Measurements from ENCODE around the gene SLC27A6.
"Not testable (repeated sequence)": the region's sequence is repeated elsewhere in the genome, so short reads cannot be mapped to it uniquely, and the experiment has no call there.

SLC27A6 gene

DNA sequence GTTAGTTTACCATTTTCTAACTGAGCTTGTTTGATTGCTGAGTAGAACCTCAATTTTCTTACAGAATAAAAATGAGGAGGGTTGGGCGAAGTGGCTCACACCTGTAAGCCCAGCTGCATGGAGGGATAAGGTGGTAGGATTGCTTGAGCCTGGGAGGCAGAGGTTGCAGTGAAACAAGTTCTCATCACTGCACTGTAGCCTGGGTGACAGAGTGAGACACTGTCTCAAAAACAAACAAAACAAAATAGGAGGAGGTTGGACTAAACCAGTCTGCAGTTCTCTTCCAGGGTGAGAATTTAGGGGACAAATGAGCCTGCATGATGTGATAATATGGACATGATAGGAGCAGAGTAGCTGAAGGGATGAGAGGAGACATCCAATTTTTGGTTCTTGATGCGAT lies 57.3 kb downstream of the SLC27A6 start:
- H3K4me3 ChIP-seq (replicated peaks; ENCODE audit: low read depth, low read length), result no peak overlapping the region
- DNase-seq (ENCODE audit: extremely low read depth, low read depth), result no peak
- TF ChIP-seq, protein P1, sequence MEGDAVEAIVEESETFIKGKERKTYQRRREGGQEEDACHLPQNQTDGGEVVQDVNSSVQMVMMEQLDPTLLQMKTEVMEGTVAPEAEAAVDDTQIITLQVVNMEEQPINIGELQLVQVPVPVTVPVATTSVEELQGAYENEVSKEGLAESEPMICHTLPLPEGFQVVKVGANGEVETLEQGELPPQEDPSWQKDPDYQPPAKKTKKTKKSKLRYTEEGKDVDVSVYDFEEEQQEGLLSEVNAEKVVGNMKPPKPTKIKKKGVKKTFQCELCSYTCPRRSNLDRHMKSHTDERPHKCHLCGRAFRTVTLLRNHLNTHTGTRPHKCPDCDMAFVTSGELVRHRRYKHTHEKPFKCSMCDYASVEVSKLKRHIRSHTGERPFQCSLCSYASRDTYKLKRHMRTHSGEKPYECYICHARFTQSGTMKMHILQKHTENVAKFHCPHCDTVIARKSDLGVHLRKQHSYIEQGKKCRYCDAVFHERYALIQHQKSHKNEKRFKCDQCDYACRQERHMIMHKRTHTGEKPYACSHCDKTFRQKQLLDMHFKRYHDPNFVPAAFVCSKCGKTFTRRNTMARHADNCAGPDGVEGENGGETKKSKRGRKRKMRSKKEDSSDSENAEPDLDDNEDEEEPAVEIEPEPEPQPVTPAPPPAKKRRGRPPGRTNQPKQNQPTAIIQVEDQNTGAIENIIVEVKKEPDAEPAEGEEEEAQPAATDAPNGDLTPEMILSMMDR (IDR thresholded peaks at IDR 0.05; ENCODE audit: low read depth, low read length, missing control alignments), result no peak

DNA sequence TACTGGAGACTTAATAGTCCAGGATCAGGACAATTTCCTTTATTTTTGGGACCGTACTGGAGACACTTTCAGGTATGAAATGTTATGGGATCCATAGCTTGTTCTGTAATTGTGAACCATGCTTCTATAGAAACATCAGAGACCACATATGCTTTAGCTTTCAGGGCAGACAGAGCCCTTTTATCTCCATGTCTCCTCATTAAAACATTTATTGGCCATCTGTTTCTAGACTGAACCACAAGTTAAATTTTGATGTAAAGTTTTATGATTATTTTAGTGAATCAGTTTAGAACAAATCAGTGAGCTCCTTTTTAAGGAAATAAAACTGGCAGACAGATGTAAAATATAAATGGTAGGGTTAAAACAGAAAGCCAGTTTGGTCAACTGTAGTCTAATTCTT lies 62.0 kb downstream of the SLC27A6 start:
- no peak overlapping the region for H3K4me3 ChIP-seq (replicated peaks; ENCODE audit: low read depth, low read length)
- TF ChIP-seq, protein P1 (IDR thresholded peaks at IDR 0.05; ENCODE audit: low read depth, low read length, missing control alignments), result no peak
- no peak for DNase-seq (ENCODE audit: extremely low read depth, low read depth)

DNA sequence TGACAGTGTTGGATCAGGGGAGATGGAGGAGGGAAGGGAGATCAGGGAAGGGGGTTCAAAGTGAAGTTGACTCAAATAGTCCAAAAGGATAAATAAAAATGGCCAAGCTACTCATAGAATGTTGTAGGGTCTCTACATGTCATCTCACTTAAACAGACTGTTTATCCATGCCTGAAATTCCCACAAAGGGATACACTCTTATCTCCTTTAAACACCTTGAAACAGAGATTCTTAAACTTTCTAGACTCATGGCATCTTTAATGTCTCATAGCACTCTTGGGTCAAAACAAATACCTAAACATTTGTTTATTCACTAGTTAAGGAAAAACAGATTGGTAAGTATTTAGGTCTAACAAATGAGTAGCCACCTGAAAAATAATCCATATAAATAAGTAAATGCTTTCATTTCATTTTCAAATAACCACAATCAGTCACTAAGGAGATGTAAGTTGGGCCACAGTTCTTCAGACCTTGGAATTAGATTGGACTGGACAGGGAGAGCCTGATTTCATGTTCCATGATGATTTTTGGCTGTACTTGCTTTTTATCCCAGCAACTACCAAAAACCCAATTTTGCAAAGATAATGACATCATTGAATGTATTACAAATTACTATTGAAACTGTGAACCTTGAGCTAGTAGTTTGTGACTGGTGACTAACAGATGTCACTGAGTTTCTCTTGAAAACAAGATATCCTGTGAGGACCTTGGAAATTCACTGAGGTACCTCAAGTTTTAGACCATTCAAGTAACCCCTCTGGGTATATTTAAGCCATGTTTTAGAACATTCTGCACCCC lies 66.8 kb downstream of the SLC27A6 start:
- no peak for DNase-seq (ENCODE audit: extremely low read depth, low read depth)
- no peak overlapping the region for H3K4me3 ChIP-seq (replicated peaks; ENCODE audit: low read depth, low read length)
- TF ChIP-seq, protein P1 (IDR thresholded peaks at IDR 0.05; ENCODE audit: low read depth, low read length, missing control alignments), result no peak

DNA sequence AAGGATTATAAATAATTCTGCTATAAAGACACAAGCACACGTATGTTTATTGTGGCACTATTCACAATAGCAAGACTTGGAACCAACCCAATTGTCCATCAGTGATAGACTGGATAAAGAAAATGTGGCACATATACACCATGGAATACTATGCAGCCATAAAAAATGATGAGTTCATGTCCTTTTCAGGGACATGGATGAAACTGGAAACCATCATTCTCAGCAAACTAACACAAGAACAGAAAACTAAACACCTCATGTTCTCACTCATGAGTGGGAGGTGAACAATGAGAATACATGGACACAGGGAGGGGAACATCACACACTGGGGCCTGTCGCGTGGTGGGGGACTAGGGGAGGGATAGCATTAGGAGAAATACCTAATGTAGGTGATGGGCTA lies 71.0 kb downstream of the SLC27A6 start:
- not testable (repeated sequence) for DNase-seq (ENCODE audit: extremely low read depth, low read depth); H3K4me3 ChIP-seq (replicated peaks; ENCODE audit: low read depth, low read length)

DNA sequence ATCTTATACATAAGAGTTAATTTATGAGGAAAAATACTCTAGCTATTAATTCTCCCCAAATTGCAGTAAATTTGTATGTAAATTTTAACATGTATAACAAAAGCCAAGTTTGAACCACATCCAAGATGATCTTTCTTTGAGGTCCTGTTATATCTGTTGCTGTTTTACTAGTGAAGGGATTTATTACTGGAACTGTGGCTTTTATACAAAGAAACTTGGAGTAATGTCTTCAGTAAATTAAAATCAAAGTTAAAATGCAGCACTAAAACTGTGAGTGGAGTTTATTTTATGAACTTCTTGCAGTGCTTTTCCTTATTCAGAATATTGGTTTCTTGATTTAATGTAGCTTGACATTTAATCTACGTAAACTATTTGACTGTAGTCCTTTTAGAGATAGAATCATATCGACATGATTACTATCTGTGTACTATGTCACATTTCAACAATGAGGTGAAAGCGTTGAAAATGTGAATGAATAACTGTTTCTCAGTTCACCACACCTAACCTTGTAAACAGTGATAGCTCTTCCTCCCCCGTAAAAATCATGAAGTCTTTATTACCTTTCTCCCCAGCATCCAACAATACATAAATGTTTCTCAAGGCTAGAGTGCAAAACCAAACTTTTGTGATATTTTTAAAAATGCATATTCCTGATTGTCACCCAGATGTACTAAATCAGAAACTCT lies 76.1 kb downstream of the SLC27A6 start:
- TF ChIP-seq, protein P1 (IDR thresholded peaks at IDR 0.05; ENCODE audit: low read depth, low read length, missing control alignments), result no peak

DNA sequence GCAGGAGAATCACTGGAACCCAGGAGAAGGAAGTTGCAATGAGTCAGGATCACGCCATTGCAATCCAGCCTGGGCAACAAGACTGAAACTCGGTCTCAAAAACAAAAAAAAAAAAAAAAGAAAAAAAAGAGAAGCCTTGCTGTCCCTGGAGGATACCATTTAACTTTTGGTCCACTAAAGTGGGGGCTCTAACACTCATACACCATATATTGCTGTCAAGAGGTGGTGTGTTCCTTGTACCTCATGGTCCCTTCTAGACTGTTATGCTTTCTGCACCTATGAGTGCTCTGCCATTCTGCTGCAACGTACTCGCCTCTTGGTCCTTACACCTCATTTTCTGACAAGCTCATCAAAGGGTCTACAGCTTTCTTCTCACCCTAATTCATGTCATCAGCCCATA lies 77.0 kb downstream of the SLC27A6 start:
- TF ChIP-seq, protein P1 (IDR thresholded peaks at IDR 0.05; ENCODE audit: low read depth, low read length, missing control alignments), result no peak
- DNase-seq (ENCODE audit: extremely low read depth, low read depth), result no peak

More for the DNA sequence above, 76.1 kb downstream of the SLC27A6 start:
- DNase-seq (ENCODE audit: extremely low read depth, low read depth), result no peak
- no peak overlapping the region for H3K4me3 ChIP-seq (replicated peaks; ENCODE audit: low read depth, low read length)

DNA sequence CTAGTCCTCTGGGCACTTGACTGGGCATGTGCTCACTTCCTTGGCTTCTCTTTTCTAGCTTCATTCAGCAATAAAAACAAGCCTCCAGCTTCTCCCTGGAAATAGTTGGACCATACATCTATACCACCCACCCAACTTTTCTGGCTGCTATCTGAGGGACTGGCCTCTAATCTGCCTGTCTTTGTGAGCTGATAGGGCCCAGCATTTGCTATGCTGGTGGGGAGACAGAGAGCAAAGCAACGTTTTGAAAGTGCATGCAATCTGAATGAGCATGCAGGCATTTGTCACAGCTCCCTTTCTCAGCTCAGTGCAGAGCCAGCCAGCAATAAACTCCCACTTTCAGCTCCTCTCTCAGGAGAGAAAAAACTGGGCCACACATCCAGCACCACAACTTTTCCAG lies 78.6 kb downstream of the SLC27A6 start:
- TF ChIP-seq, protein P1 (IDR thresholded peaks at IDR 0.05; ENCODE audit: low read depth, low read length, missing control alignments), result no peak
- DNase-seq (ENCODE audit: extremely low read depth, low read depth), result no peak

More for the DNA sequence above, 77.0 kb downstream of the SLC27A6 start:
- no peak overlapping the region for H3K4me3 ChIP-seq (replicated peaks; ENCODE audit: low read depth, low read length)

More for the DNA sequence above, 78.6 kb downstream of the SLC27A6 start:
- no peak overlapping the region for H3K4me3 ChIP-seq (replicated peaks; ENCODE audit: low read depth, low read length)

All from HFF-Myc (cell line).